IMR-90 (cell line): ENCODE data around the gene CD2. TPM values are rescaled to one million over a fixed set of nuclear protein-coding genes. Genes with fewer than 3 reads are reported as not detected.

Experiments
- ATAC-seq: fragments of 200-7000 bp; cut with Tn5 transposase; 2 replicates; pipeline ENCODE4 v1.9.1; 2020; ENCODE audit warnings: low read depth, mild to moderate bottlenecking, moderate library complexity
- BruUV-seq: library from RNA; stranded (reverse); fragments of 400-500 nt; replicated peaks from 2 replicates; lab custom pipeline; 2021; lab: Mats Ljungman, UMichigan
- CTCF ChIA-PET: fragments of 300-600 bp; formaldehyde crosslinking; extraction: SDS; loops from one replicate; lab custom pipeline; 2021; ENCODE audit warnings: antibody characterized with exemption; lab: Yijun Ruan, JAX
- POLR2A ChIA-PET: fragments of 300-600 bp; sonication (Branson Sonifier 250); formaldehyde crosslinking; loops from one replicate; lab custom pipeline; 2022; ENCODE audit warnings: antibody characterized with exemption; ENCODE audit not compliant: unreplicated experiment; lab: Charles Lee
- DNase-seq: peaks from one replicate; pipeline ENCODE4 v3.0.0; 2013
- H2AFZ ChIP-seq: replicated peaks from 2 replicates; pipeline ENCODE3; 2013; ENCODE audit warnings: low read length, mild to moderate bottlenecking; ENCODE audit not compliant: poor library complexity
- H2AK5ac ChIP-seq: 2 replicates; pipeline ENCODE4 v1.6.1; 2013; ENCODE audit warnings: low read depth, low read length, inconsistent platforms
- H2AK9ac ChIP-seq: replicated peaks from 2 replicates; pipeline ENCODE3; 2013; ENCODE audit warnings: mild to moderate bottlenecking, low read depth, low read length, moderate library complexity; ENCODE audit not compliant: poor library complexity
- H2BK120ac ChIP-seq: 2 replicates; pipeline ENCODE4 v1.6.1; 2013; ENCODE audit warnings: low read depth, low read length, inconsistent platforms
- H2BK15ac ChIP-seq: 3 replicates; pipeline ENCODE4 v1.6.1; 2013; ENCODE audit warnings: low read depth, low read length, inconsistent platforms
- H2BK20ac ChIP-seq: 2 replicates; pipeline ENCODE4 v1.6.1; 2013; ENCODE audit warnings: low read depth, mild to moderate bottlenecking, inconsistent platforms, low read length, moderate library complexity
- H2BK5ac ChIP-seq: 2 replicates; pipeline ENCODE4 v1.6.1; 2013; ENCODE audit warnings: mild to moderate bottlenecking, low read depth, low read length, inconsistent platforms; ENCODE audit not compliant: poor library complexity, severe bottlenecking
- H3K14ac ChIP-seq: replicated peaks from 2 replicates; pipeline ENCODE4 v1.6.1; 2013; ENCODE audit warnings: low read depth, low read length, inconsistent platforms
- H3K18ac ChIP-seq: 2 replicates; pipeline ENCODE4 v1.6.1; 2013; ENCODE audit warnings: low read depth, low read length, control low read depth
- H3K23ac ChIP-seq: 2 replicates; pipeline ENCODE4 v1.6.1; 2013; ENCODE audit warnings: low read depth, low read length, inconsistent platforms
- H3K27ac ChIP-seq: 2 replicates; pipeline ENCODE4 v1.5.1; 2013; ENCODE audit warnings: mild to moderate bottlenecking, control low read depth, low read length; ENCODE audit not compliant: insufficient read depth
- H3K27me3 ChIP-seq: 2 replicates; pipeline ENCODE4 v1.6.1; 2013; ENCODE audit warnings: low read length; ENCODE audit not compliant: control insufficient read depth, insufficient read depth
- H3K36me3 ChIP-seq: 2 replicates; pipeline ENCODE4 v1.6.1; 2013; ENCODE audit warnings: low read length, mixed read lengths; ENCODE audit not compliant: control insufficient read depth, insufficient read depth
- H3K4ac ChIP-seq: 2 replicates; pipeline ENCODE4 v1.6.1; 2013; ENCODE audit warnings: low read depth, low read length, inconsistent platforms
- H3K4me1 ChIP-seq: 2 replicates; pipeline ENCODE4 v1.6.1; 2013; ENCODE audit warnings: low read length, mixed read lengths; ENCODE audit not compliant: control insufficient read depth, insufficient read depth
- H3K4me2 ChIP-seq: 2 replicates; pipeline ENCODE4 v1.6.1; 2013; ENCODE audit warnings: low read depth, mild to moderate bottlenecking, control low read depth, low read length, moderate library complexity
- H3K4me3 ChIP-seq: 2 replicates; pipeline ENCODE4 v1.5.1; 2013; ENCODE audit warnings: low read depth, mild to moderate bottlenecking, control low read depth, low read length, moderate library complexity; ENCODE audit not compliant: insufficient read depth
- H3K56ac ChIP-seq: 2 replicates; pipeline ENCODE4 v1.6.1; 2013; ENCODE audit warnings: low read length, inconsistent platforms; ENCODE audit not compliant: insufficient read depth; ENCODE audit errors: extremely low read depth
- H3K79me1 ChIP-seq, 2 experiments: 2 replicates each; pipeline ENCODE4 v1.6.1; 2013; ENCODE audit warnings: low read length in 2 of 2, inconsistent platforms in 1 of 2, low read depth in 1 of 2
- H3K9ac ChIP-seq: 2 replicates; pipeline ENCODE4 v1.6.1; 2013; ENCODE audit warnings: low read depth, low read length, control low read depth
- H3K9me1 ChIP-seq: 2 replicates; pipeline ENCODE4 v1.6.1; 2013; ENCODE audit warnings: low read length, inconsistent platforms; ENCODE audit not compliant: insufficient read depth
- H3K9me3 ChIP-seq: 2 replicates; pipeline ENCODE4 v1.6.1; 2013; ENCODE audit warnings: low read length; ENCODE audit not compliant: control insufficient read depth, insufficient read depth
- H4K20me1 ChIP-seq: 2 replicates; pipeline ENCODE4 v1.6.1; 2013; ENCODE audit warnings: low read length, inconsistent platforms; ENCODE audit not compliant: insufficient read depth
- H4K5ac ChIP-seq: 2 replicates; pipeline ENCODE4 v1.6.1; 2013; ENCODE audit warnings: mild to moderate bottlenecking, low read depth, low read length, control low read depth
- H4K8ac ChIP-seq, 2 experiments: 2 replicates each; pipeline ENCODE4 v1.6.1; 2013; ENCODE audit warnings: low read depth in 2 of 2, low read length in 2 of 2, control low read depth in 1 of 2, inconsistent platforms in 1 of 2
- H4K91ac ChIP-seq: 2 replicates; pipeline ENCODE4 v1.6.1; 2013; ENCODE audit warnings: low read depth, low read length, inconsistent platforms; ENCODE audit not compliant: insufficient read depth
- CEBPB ChIP-seq: IDR thresholded peaks from 2 replicates; pipeline ENCODE4 v1.6.1; 2012; ENCODE audit warnings: low read depth, low read length, improper control_type of control experiment
- MAZ ChIP-seq: IDR thresholded peaks from 2 replicates; pipeline ENCODE4 v1.6.1; 2012; ENCODE audit warnings: low read depth, mild to moderate bottlenecking, low read length, improper control_type of control experiment, moderate library complexity, borderline replicate concordance
- MXI1 ChIP-seq: IDR thresholded peaks from 2 replicates; pipeline ENCODE4 v1.6.1; 2012; ENCODE audit warnings: low read depth, mild to moderate bottlenecking, low read length, moderate library complexity, borderline replicate concordance
- RCOR1 ChIP-seq: IDR thresholded peaks from 2 replicates; pipeline ENCODE4 v1.6.1; 2012; ENCODE audit warnings: mild to moderate bottlenecking, low read length, improper control_type of control experiment; ENCODE audit not compliant: insufficient replicate concordance
- SMC3 ChIP-seq: fragments of 150-350 bp; IDR thresholded peaks from 2 replicates; pipeline ENCODE4 v1.6.1; 2016; ENCODE audit warnings: low read depth, mild to moderate bottlenecking, antibody characterized with exemption, low read length, moderate library complexity
- WGBS, 2 experiments: methylation state at CpG; one replicate each; pipeline versions ENCODE4 v1.1.5 to v1.1.7; 2013; ENCODE audit warnings: missing lambda C conversion rate in 2 of 2; ENCODE audit not compliant: insufficient read length in 1 of 2; ENCODE audit errors: extremely low coverage in 2 of 2; 5-methylcytosine and 5-hydroxymethylcytosine counted together
- dilution Hi-C: fragments of 300-500 bp; cut with HindIII; formaldehyde crosslinking; loops from one replicate; pipeline ENCODE4 v1.14.3; 2018; ENCODE audit warnings: low sequenced_read_pairs; ENCODE audit not compliant: unreplicated experiment
- in situ Hi-C: fragments of 300-500 bp; cut with MboI; formaldehyde crosslinking; loops from 3 replicates; pipeline ENCODE4 v1.14.3; 2019; ENCODE audit warnings: low sequenced_read_pairs, inconsistent platforms, mixed read lengths
- intact Hi-C: fragments of 100-400 bp; cut with micrococcal nuclease; formaldehyde crosslinking; loops from 2 replicates; pipeline ENCODE4 v1.10.0; 2022
- polyA plus RNA-seq, 3 experiments: library from polyadenylated mRNA; depleted of rRNA; stranded (reverse); fragments of >200 nt; gene quantifications; 2 replicates each; pipeline ENCODE4 v1.2.3, GENCODE V29; 2012; ENCODE audit warnings: low replicate concordance in 1 of 3
- total RNA-seq: library from RNA; depleted of rRNA; stranded (reverse); fragments of >200 nt; gene quantifications from 2 replicates; pipeline ENCODE4 v1.2.3, GENCODE V29; 2012
- TF ChIP-seq, protein P1 (sequence below): fragments of 150-350 bp; IDR thresholded peaks from 2 replicates; pipeline ENCODE4 v1.6.1; 2017; ENCODE audit warnings: mild to moderate bottlenecking, antibody characterized with exemption, low read length, low read depth
- TF ChIP-seq, protein P2 (sequence below): fragments of 150-350 bp; IDR thresholded peaks from 2 replicates; pipeline ENCODE4 v1.6.1; 2016; ENCODE audit warnings: low read depth, mild to moderate bottlenecking, low read length, moderate library complexity, borderline replicate concordance

The CD2 gene
- total and polyA plus RNA-seq, 2 of the 4 experiments (the other 2 are of a cell fraction) = not detected

DNA sequence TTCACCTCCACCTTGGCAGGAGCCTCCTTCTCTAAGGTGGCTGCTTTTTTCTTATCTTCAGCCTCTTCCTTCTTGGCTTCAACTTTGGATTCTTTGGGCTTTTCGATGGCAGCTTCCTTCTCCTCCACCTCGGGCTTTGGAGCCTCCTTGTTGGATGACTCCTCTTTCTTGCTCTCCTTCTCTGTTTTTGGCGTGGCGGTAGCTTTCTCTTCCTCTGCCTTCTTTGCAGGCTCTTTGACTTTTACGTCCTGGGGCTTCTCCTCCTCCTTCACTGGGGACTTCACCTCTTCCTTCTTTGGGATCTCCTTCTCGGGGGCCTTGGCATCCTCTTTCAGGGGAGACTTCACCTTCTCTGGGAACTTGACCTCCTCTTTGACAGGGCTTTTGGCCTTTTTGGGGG is 13.9 kb upstream of the CD2 start:
- no peak overlapping the region for H4K91ac ChIP-seq
- no peaks in the 10 kb centered on the region for H3K9me1 ChIP-seq
- H2BK120ac ChIP-seq = no peak overlapping the region
- no peaks in the 10 kb centered on the region for H3K36me3 ChIP-seq
- ATAC-seq (no peak), DNase-seq (no peak)
- H3K4me3 ChIP-seq = no peak overlapping the region
- H2BK20ac ChIP-seq = no peak overlapping the region
- H2AFZ ChIP-seq = no peak overlapping the region
- H3K9ac ChIP-seq = no peak overlapping the region
- BruUV-seq = no TSS peak
- intact Hi-C loops (no loop called here), in situ Hi-C loops (loop anchor here (25.0 kb wide), 1 partner anchor 547 kb away; no protein-coding TSS in a partner anchor), dilution Hi-C loops (no loop called here)
- no peak overlapping the region for H3K4ac ChIP-seq
- 29% methylated on average over 1 of the region's 6 CpGs; no CpG with 5 or more reads in 1 of the 2 experiments for WGBS, 2 experiments
- H2AK5ac ChIP-seq = no peak overlapping the region
- CTCF ChIA-PET = no interaction called here
- no peak overlapping the region for H2BK5ac ChIP-seq
- no peak overlapping the region for H3K23ac ChIP-seq
- H4K20me1 ChIP-seq = no peaks in the 10 kb centered on the region
- H3K18ac ChIP-seq = no peak overlapping the region
- TF ChIP-seq, protein P1, sequence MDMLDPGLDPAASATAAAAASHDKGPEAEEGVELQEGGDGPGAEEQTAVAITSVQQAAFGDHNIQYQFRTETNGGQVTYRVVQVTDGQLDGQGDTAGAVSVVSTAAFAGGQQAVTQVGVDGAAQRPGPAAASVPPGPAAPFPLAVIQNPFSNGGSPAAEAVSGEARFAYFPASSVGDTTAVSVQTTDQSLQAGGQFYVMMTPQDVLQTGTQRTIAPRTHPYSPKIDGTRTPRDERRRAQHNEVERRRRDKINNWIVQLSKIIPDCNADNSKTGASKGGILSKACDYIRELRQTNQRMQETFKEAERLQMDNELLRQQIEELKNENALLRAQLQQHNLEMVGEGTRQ = no peak
- TF ChIP-seq SMC3 (no peak), RCOR1 (no peak), MXI1 (no peak), MAZ (no peak), CEBPB (no peak)
- TF ChIP-seq, protein P2, sequence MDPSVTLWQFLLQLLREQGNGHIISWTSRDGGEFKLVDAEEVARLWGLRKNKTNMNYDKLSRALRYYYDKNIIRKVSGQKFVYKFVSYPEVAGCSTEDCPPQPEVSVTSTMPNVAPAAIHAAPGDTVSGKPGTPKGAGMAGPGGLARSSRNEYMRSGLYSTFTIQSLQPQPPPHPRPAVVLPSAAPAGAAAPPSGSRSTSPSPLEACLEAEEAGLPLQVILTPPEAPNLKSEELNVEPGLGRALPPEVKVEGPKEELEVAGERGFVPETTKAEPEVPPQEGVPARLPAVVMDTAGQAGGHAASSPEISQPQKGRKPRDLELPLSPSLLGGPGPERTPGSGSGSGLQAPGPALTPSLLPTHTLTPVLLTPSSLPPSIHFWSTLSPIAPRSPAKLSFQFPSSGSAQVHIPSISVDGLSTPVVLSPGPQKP = no peak
- no peak overlapping the region for H2BK15ac ChIP-seq
- no peaks in the 10 kb centered on the region for H3K4me1 ChIP-seq
- no peak overlapping the region for H3K14ac ChIP-seq
- H3K27ac ChIP-seq = no peak overlapping the region
- no peak overlapping the region for H4K8ac ChIP-seq
- POLR2A ChIA-PET = no interaction called here
- H3K56ac ChIP-seq = no peak overlapping the region
- H3K79me1 ChIP-seq = no peaks in the 10 kb centered on the region
- H3K27me3 ChIP-seq = no peaks in the 10 kb centered on the region
- no peak overlapping the region for H3K4me2 ChIP-seq
- H4K5ac ChIP-seq = no peak overlapping the region
- no peak overlapping the region for H2AK9ac ChIP-seq
- peaks cover 24% of the 10 kb centered on the region for H3K9me3 ChIP-seq
